ENCODE data around the gene SF3B1. TPM values are rescaled to one million over a fixed set of nuclear protein-coding genes. Genes with fewer than 3 reads are reported as not detected.
"Not testable (repeated sequence)": the region's sequence is repeated elsewhere in the genome, so short reads cannot be mapped to it uniquely, and the experiment has no call there.

SF3B1 gene
- total and polyA plus RNA-seq, 2 donors (not counting 1 experiment from before 2014, with no cell fraction given), result 524 to 722 TPM

DNA sequence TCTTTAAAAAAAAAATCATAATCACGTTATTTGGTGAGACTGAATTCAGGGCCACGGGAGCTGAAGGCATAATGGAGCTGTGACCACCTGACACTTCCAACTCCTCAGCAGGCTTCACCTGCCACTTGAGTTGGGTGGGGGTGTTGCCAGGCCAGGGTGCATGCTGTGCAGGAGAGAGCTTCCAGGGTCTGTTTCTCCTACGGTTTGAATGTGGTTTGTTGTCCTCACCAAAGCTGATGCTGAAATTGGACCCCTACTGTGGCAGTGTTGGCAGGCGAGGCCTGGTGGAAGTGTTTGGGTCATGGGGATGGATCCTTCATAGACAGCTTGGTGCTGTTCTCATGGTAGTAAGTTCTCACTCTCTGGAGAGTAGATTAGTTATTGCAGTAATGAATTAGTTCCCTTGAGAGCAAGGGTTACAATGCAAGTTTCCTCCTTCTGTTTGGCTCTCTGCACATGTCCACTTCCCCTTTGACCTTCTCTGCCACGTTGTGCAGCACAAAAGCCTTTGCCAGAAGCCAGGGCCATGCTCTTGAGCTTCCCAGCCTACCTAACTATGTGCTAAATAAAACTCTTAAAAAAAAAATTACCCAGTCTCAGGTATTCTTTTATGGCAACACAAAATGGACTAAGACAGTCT, 86.0 kb downstream of the SF3B1 start:
- Histone ChIP-seq H4K20me1 (ENCODE audit: control insufficient read depth, insufficient read depth, low read length, poor library complexity, severe bottlenecking) (no peaks in the 10 kb centered on the region), H3K4me2 (replicated peaks; ENCODE audit: low read depth, low read length, poor library complexity, severe bottlenecking) (no peak overlapping the region), H3K27ac (ENCODE audit: low read length in 2 of 2) (no peak overlapping the region), H3K4me1 (ENCODE audit: control insufficient read depth in 2 of 2, insufficient read depth in 2 of 2, low read length in 2 of 2) (no peaks in the 10 kb centered on the region), H3K36me3 (replicated peaks in 1 of 2; ENCODE audit: control extremely low read depth in 1 of 2, control insufficient read depth in 1 of 2, extremely low read depth in 1 of 2, insufficient read depth in 2 of 2, low read length in 1 of 2) (no peaks in the 10 kb centered on the region), H3K9ac (ENCODE audit: low read length) (no peak overlapping the region), H2AFZ (ENCODE audit: insufficient read depth, low read depth, low read length, poor library complexity, severe bottlenecking) (no peak overlapping the region), H3K79me2 (ENCODE audit: control insufficient read depth, insufficient read depth, low read length) (no peaks in the 10 kb centered on the region), H3K4me3 (ENCODE audit: control extremely low read depth in 1 of 5, extremely low read depth in 1 of 5, insufficient read depth in 1 of 5, low read depth in 2 of 5, low read length in 4 of 5) (no peak overlapping the region), H3K9me3 (ENCODE audit: control extremely low read depth in 1 of 3, control insufficient read depth in 2 of 3, insufficient read depth in 1 of 3, low read length in 2 of 3) (no peaks in the 10 kb centered on the region), H3K27me3 (replicated peaks in 1 of 4; ENCODE audit: control extremely low read depth in 1 of 4, control insufficient read depth in 3 of 4, insufficient read depth in 4 of 4, low read length in 3 of 4) (no peaks in the 10 kb centered on the region)
- ATAC-seq (ENCODE audit: low read depth), result no peak
- no peak for DNase-seq
- intact Hi-C loops (cut with micrococcal nuclease), result no loop called here
- ChIA-PET POLR2A (no interaction called here), CTCF (no interaction called here)
- Mint-ChIP-seq H3K4me3 (no peak overlapping the region), H3K9me3 (ENCODE audit: insufficient read depth) (no peaks in the 10 kb centered on the region), H3K27ac (no peak overlapping the region), H3K27me3 (no peaks in the 10 kb centered on the region), H3K4me1 (no peaks in the 10 kb centered on the region)
- WGBS (ENCODE audit: insufficient coverage), result 44% methylated on average over 3 of the region's 5 CpGs
- TF ChIP-seq EZH2 (IDR thresholded peaks at IDR 0.05; ENCODE audit: borderline replicate concordance, insufficient read depth, low read depth, low read length, poor library complexity, severe bottlenecking), result no peak
- TF ChIP-seq, protein P1, sequence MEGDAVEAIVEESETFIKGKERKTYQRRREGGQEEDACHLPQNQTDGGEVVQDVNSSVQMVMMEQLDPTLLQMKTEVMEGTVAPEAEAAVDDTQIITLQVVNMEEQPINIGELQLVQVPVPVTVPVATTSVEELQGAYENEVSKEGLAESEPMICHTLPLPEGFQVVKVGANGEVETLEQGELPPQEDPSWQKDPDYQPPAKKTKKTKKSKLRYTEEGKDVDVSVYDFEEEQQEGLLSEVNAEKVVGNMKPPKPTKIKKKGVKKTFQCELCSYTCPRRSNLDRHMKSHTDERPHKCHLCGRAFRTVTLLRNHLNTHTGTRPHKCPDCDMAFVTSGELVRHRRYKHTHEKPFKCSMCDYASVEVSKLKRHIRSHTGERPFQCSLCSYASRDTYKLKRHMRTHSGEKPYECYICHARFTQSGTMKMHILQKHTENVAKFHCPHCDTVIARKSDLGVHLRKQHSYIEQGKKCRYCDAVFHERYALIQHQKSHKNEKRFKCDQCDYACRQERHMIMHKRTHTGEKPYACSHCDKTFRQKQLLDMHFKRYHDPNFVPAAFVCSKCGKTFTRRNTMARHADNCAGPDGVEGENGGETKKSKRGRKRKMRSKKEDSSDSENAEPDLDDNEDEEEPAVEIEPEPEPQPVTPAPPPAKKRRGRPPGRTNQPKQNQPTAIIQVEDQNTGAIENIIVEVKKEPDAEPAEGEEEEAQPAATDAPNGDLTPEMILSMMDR (IDR thresholded peaks at IDR 0.05), result no peak

DNA sequence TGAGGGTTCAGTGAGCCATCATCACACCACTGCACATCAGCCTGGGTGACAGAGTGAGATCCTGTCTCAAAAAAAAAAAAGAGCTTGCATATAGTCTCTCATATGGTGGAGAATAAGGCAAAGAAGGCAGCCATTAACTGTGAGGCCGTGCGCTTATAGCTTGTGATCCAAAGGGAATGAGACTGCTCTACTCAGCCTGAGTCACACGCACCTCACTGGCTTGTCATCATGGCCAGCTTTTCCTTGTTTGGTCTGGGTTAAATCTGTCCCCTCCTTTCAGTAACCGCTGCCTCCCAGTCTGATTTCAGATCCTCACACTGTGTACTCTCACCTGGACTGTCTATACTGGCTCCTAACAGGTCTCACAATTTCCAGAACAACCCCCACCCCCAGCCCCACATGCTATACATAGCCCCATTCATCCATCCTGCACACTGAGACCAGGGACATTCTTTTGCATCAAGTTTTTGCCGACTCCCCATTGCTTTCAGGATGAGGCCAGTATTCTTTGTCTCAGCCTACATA, 88.9 kb downstream of the SF3B1 start:
- Histone ChIP-seq H3K79me2 (ENCODE audit: control insufficient read depth, insufficient read depth, low read length) (no peaks in the 10 kb centered on the region), H3K27me3 (replicated peaks in 1 of 4; ENCODE audit: control extremely low read depth in 1 of 4, control insufficient read depth in 3 of 4, insufficient read depth in 4 of 4, low read length in 3 of 4) (no peaks in the 10 kb centered on the region), H2AFZ (ENCODE audit: insufficient read depth, low read depth, low read length, poor library complexity, severe bottlenecking) (no peak overlapping the region), H3K4me3 (ENCODE audit: control extremely low read depth in 1 of 5, extremely low read depth in 1 of 5, insufficient read depth in 1 of 5, low read depth in 2 of 5, low read length in 4 of 5) (no peak overlapping the region), H3K27ac (ENCODE audit: low read length in 2 of 2) (no peak overlapping the region), H3K4me1 (ENCODE audit: control insufficient read depth in 2 of 2, insufficient read depth in 2 of 2, low read length in 2 of 2) (no peaks in the 10 kb centered on the region), H3K4me2 (replicated peaks; ENCODE audit: low read depth, low read length, poor library complexity, severe bottlenecking) (no peak overlapping the region), H3K9ac (ENCODE audit: low read length) (no peak overlapping the region), H3K36me3 (replicated peaks in 1 of 2; ENCODE audit: control extremely low read depth in 1 of 2, control insufficient read depth in 1 of 2, extremely low read depth in 1 of 2, insufficient read depth in 2 of 2, low read length in 1 of 2) (no peaks in the 10 kb centered on the region), H3K9me3 (ENCODE audit: control extremely low read depth in 1 of 3, control insufficient read depth in 2 of 3, insufficient read depth in 1 of 3, low read length in 2 of 3) (no peaks in the 10 kb centered on the region), H4K20me1 (ENCODE audit: control insufficient read depth, insufficient read depth, low read length, poor library complexity, severe bottlenecking) (no peaks in the 10 kb centered on the region)
- H3K27ac Mint-ChIP-seq, result no peak overlapping the region
- H3K9me3 Mint-ChIP-seq (ENCODE audit: insufficient read depth), result no peaks in the 10 kb centered on the region
- POLR2A ChIA-PET, result no interaction called here
- DNase-seq (no peak), ATAC-seq (ENCODE audit: low read depth) (no peak)
- H3K4me3 Mint-ChIP-seq, result no peak overlapping the region
- no peaks in the 10 kb centered on the region for H3K27me3 Mint-ChIP-seq
- WGBS (ENCODE audit: insufficient coverage), result 98% methylated on average over 5 of the region's 5 CpGs
- CTCF ChIA-PET, result no interaction called here
- intact Hi-C loops (cut with micrococcal nuclease), result no loop called here
- no peak for TF ChIP-seq EZH2 (IDR thresholded peaks at IDR 0.05; ENCODE audit: borderline replicate concordance, insufficient read depth, low read depth, low read length, poor library complexity, severe bottlenecking)
- TF ChIP-seq, protein P1 (IDR thresholded peaks at IDR 0.05), result no peak
- no peaks in the 10 kb centered on the region for H3K4me1 Mint-ChIP-seq

DNA sequence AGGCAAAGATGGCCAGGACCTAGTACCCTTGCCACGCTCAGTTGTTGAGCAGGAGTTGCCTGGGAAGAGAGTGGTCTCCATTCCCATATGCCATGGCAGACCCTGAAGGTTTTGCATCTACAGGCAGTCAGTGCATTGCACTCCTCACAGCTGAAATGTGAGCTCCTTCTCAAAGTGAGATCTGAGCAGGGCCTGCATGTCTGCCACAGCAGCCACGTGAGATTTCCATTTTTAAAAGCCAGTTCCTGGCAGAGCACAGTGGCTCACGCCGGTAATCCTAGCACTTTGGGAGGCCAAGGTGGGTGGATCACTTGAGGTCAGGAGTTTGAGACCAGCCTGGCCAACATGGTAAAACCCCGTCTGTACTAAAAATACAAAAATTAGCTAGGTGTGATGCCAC, 90.9 kb downstream of the SF3B1 start:
- H3K36me3 ChIP-seq (replicated peaks in 1 of 2; ENCODE audit: control extremely low read depth in 1 of 2, control insufficient read depth in 1 of 2, extremely low read depth in 1 of 2, insufficient read depth in 2 of 2, low read length in 1 of 2); H3K79me2 ChIP-seq (ENCODE audit: control insufficient read depth, insufficient read depth, low read length); H3K27ac ChIP-seq (ENCODE audit: low read length in 2 of 2); H3K27me3 ChIP-seq (replicated peaks in 1 of 4; ENCODE audit: control extremely low read depth in 1 of 4, control insufficient read depth in 3 of 4, insufficient read depth in 4 of 4, low read length in 3 of 4); H3K4me3 ChIP-seq (ENCODE audit: control extremely low read depth in 1 of 5, extremely low read depth in 1 of 5, insufficient read depth in 1 of 5, low read depth in 2 of 5, low read length in 4 of 5); ATAC-seq (ENCODE audit: low read depth); H4K20me1 ChIP-seq (ENCODE audit: control insufficient read depth, insufficient read depth, low read length, poor library complexity, severe bottlenecking); H3K27me3 Mint-ChIP-seq; H3K4me2 ChIP-seq (replicated peaks; ENCODE audit: low read depth, low read length, poor library complexity, severe bottlenecking); H3K4me1 Mint-ChIP-seq; H3K9me3 ChIP-seq (ENCODE audit: control extremely low read depth in 1 of 3, control insufficient read depth in 2 of 3, insufficient read depth in 1 of 3, low read length in 2 of 3); H2AFZ ChIP-seq (ENCODE audit: insufficient read depth, low read depth, low read length, poor library complexity, severe bottlenecking); DNase-seq; H3K4me3 Mint-ChIP-seq; H3K9me3 Mint-ChIP-seq (ENCODE audit: insufficient read depth); H3K27ac Mint-ChIP-seq; POLR2A ChIA-PET; CTCF ChIA-PET; intact Hi-C loops (cut with micrococcal nuclease); H3K4me1 ChIP-seq (ENCODE audit: control insufficient read depth in 2 of 2, insufficient read depth in 2 of 2, low read length in 2 of 2); H3K9ac ChIP-seq (ENCODE audit: low read length): not testable (repeated sequence)
- WGBS (ENCODE audit: insufficient coverage), result 100% methylated on average over 2 of the region's 5 CpGs
